ENCODE results near the gene P3H1. TPM values are rescaled to one million over a fixed set of nuclear protein-coding genes. Genes with fewer than 3 reads are reported as not detected.

The P3H1 gene, protein sequence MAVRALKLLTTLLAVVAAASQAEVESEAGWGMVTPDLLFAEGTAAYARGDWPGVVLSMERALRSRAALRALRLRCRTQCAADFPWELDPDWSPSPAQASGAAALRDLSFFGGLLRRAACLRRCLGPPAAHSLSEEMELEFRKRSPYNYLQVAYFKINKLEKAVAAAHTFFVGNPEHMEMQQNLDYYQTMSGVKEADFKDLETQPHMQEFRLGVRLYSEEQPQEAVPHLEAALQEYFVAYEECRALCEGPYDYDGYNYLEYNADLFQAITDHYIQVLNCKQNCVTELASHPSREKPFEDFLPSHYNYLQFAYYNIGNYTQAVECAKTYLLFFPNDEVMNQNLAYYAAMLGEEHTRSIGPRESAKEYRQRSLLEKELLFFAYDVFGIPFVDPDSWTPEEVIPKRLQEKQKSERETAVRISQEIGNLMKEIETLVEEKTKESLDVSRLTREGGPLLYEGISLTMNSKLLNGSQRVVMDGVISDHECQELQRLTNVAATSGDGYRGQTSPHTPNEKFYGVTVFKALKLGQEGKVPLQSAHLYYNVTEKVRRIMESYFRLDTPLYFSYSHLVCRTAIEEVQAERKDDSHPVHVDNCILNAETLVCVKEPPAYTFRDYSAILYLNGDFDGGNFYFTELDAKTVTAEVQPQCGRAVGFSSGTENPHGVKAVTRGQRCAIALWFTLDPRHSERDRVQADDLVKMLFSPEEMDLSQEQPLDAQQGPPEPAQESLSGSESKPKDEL
- 64.3 and 66.8 TPM in 2 replicates for polyA plus RNA-seq (2012; rRNA removed)
- 34.2 and 43.5 TPM in 2 replicates for polyA plus RNA-seq (2012; cell fraction: cytosol; rRNA removed)
- polyA plus RNA-seq (2012; cell fraction: nucleus; rRNA removed): 174 and 250 TPM in 2 replicates

DNA sequence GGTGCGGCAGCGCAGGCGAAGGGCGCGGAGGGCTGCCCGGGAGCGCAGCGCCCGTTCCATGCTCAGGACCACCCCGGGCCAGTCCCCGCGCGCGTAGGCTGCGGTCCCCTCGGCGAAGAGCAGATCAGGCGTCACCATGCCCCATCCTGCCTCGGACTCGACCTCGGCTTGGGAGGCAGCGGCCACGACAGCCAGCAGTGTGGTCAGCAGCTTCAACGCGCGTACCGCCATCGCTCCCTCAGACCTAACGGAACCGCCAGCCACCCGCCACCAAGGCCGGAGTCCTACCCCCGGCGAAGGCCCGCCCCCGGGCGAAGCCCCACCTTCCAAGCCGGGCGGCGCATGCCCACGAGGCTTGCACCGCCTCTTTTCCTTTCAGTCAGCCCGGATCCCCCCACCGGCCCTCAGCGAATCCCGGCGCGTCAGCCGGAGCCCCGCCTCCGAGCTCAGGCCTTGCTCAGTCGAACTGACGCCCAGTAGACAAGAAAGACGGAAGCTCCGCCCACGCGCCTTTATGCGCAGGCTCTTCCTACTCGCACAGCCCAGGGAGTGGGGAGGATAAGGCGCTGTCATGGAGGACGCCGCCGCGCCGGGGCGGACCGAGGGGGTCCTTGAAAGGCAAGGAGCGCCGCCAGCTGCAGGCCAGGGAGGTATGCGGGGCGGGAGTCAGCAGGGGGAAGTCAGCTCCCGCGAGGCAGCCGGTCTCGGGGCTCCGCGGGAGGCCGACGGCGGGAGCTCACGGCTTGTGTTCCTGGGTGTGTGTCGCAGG, at the start of gene P3H1, which contains the start of gene C1orf50:
Gene P3H1 (minus strand): TSS at position 288 of the 769 bp plus-strand sequence. CDS start 57 bp downstream, at position 231.
Gene C1orf50 (plus strand): TSS at position 509 of the 769 bp plus-strand sequence. CDS start 63 bp downstream, at position 572.
- CTCF ChIA-PET: interaction anchor here (0.6 to 10.1 kb wide), 16 partner anchors 10 to 465 kb away, joined by 3 to 75 read pairs (median 3); partner anchors contain the start of genes YBX1 and ZNF691
- TF ChIP-seq RXRA (IDR thresholded peaks at IDR 0.05; ENCODE audit: borderline replicate concordance, low read depth): no peak
- TF ChIP-seq POLR2AphosphoS5 (IDR thresholded peaks at IDR 0.05; ENCODE audit: low read depth, low read length): peak; percentile 92
- TF ChIP-seq GATA2 (CRISPR knock-in tag; IDR thresholded peaks at IDR 0.05): no peak
- TF ChIP-seq, protein P1, sequence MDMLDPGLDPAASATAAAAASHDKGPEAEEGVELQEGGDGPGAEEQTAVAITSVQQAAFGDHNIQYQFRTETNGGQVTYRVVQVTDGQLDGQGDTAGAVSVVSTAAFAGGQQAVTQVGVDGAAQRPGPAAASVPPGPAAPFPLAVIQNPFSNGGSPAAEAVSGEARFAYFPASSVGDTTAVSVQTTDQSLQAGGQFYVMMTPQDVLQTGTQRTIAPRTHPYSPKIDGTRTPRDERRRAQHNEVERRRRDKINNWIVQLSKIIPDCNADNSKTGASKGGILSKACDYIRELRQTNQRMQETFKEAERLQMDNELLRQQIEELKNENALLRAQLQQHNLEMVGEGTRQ (IDR thresholded peaks at IDR 0.05; ENCODE audit: borderline replicate concordance, low read depth, low read length): no peak
- peak; percentile 78 for TF ChIP-seq TAF1 (IDR thresholded peaks at IDR 0.05; ENCODE audit: borderline replicate concordance, low read depth, low read length)
- TF ChIP-seq GABPA (IDR thresholded peaks at IDR 0.05; ENCODE audit: low read depth): peak; percentile 8; the same call in 1 of the 2 replicates
- TF ChIP-seq ELF1 (IDR thresholded peaks at IDR 0.05): peak; percentile 43; the same call in 1 of the 2 replicates
- peak; percentile 53 for TF ChIP-seq MXI1 (IDR thresholded peaks at IDR 0.05; ENCODE audit: low read depth, low read length)
- TF ChIP-seq CHD2 (IDR thresholded peaks at IDR 0.05; ENCODE audit: low read length, partially characterized antibody): no peak
- TF ChIP-seq YY1 (IDR thresholded peaks at IDR 0.05; ENCODE audit: low read depth): peak; percentile 82; the same call in 1 of the 2 replicates
- peak; percentile 92 for TF ChIP-seq NRF1 (IDR thresholded peaks at IDR 0.05; ENCODE audit: low read depth, low read length)
- peak; percentile 45; the same call in 1 of the 2 replicates for TF ChIP-seq SIN3A (IDR thresholded peaks at IDR 0.05; ENCODE audit: borderline replicate concordance, low read depth, low read length)

More for the DNA sequence above, at the start of gene P3H1, which contains the start of gene C1orf50:
- Histone ChIP-seq H3K9me2 (no peaks in the 10 kb centered on the region), H3K27ac (ENCODE audit: low read depth in 2 of 2, low read length in 1 of 2) (peak within 1 kb of the TSS; percentile 75 to 84), H2AFZ (ENCODE audit: low read depth) (peak within 1 kb of the TSS; percentile 68; the same call in 1 of the 2 replicates), H3K4me3 (ENCODE audit: low read depth in 2 of 2, low read length in 1 of 2) (peak within 1 kb of the TSS; percentile 77 to 91), H3K4me1 (ENCODE audit: control insufficient read depth in 1 of 2, insufficient read depth in 2 of 2, low read depth in 1 of 2, low read length in 1 of 2) (peaks cover 4 to 12% of the 10 kb centered on the region in 2 experiments; a peak in 2 of 4 replicates), H3K9me3 (no peaks in the 10 kb centered on the region), H3K27me3 (ENCODE audit: insufficient read depth) (no peaks in the 10 kb centered on the region), H3K9ac (peak within 1 kb of the TSS; percentile 88), H3F3A (replicated peaks; ENCODE audit: insufficient read depth) (peaks cover 14% of the 10 kb centered on the region), H3K79me2 (ENCODE audit: insufficient read depth) (peaks cover 97% of the 10 kb centered on the region), H3K4me2 (peak within 1 kb of the TSS; percentile 87), H4K20me1 (ENCODE audit: insufficient read depth) (peaks cover 15% of the 10 kb centered on the region), H3K36me3 (replicated peaks in 1 of 2; ENCODE audit: control insufficient read depth in 1 of 2, insufficient read depth in 2 of 2, low read length in 1 of 2) (peaks cover 5 to 16% of the 10 kb centered on the region in 2 experiments)
- WGBS (ENCODE audit: low lambda C conversion rate): 0% methylated on average over 4 of the region's 82 CpGs
- POLR2A ChIA-PET: interaction anchor here (0.6 to 2.0 kb wide), 7 partner anchors 17 to 347 kb away, joined by 3 to 11 read pairs (median 4); partner anchors contain the start of genes TMEM269 and YBX1
- peak; percentile 97 for DNase-seq

Measured in SK-N-SH (cell line).